GM19467 (cell line): ENCODE data around the gene DEDD2.

Experiments used
- ATAC-seq: cut with Tn5 transposase; IDR thresholded peaks from one replicate; pipeline ENCODE4 v1.9.1; 2021; ENCODE audit warnings: mild to moderate bottlenecking, moderate library complexity; ENCODE audit not compliant: unreplicated experiment

The DEDD2 gene

DNA sequence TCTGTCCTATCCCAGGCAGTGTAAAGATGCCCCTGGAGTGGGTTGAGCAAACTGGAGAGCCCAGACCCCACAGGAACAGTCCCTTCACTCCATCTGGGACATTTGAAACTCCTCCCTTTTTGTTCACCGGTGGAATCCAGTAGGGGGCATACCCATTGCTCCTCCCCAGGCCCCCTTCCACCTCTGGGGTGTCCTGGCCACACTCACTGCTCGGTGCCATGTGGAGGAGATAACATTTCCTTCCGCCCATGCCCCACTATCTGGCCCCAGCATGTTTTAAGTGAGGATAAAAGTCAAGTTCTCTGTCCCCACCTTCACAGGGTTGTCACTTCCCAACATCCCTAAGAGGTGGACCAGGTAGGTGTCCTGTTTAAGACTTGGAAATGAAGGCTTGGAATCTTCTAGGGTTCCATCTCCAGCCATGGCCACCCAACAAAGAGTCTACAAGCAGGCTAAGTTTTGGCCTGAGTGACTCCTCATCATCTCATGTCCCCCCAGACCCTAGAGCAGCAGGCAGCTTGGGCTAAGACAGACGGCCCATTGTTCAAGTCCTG is 11.9 kb upstream of the DEDD2 start:
- ATAC-seq: no peak

DNA sequence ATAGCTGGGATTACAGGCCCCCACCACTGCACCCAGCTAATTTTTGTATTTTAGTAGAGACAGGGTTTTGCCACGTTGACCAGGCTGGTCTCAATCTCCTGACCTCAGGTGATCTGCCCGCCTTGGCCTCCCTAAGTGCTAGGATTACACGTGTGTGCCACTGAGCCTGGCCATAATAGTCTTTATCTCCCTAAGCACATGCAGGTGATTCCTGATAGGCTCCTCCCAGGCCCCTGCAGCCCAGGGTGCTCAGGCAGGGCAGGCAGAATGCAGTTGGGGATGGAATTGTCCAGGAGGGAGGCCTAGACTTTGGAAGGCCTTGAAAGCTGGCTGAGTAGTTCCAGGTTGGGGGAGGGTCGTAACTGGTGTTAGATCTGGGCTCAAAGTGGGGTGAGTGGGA is 11.2 kb upstream of the DEDD2 start:
- ATAC-seq: no peak

DNA sequence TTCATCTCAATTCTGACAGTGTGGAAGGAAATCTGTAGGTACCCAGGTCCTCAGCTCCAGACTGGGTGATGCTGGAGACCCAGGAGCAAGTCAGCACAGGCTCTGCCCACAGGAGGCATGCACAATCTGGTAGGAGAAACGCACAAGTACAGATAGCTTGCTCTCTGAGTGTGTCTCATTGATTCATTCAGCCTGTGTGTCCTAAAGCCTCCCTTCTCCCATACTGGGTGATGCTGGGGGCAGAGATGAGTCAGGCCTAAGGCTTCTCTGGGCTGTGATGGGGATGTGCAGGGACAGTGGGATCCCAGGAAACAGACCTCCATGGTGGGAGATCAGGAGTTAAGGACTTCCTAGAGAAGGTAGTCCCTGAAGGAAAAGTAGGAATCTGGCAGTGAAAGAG is 9.4 kb upstream of the DEDD2 start:
- ATAC-seq: no peak

DNA sequence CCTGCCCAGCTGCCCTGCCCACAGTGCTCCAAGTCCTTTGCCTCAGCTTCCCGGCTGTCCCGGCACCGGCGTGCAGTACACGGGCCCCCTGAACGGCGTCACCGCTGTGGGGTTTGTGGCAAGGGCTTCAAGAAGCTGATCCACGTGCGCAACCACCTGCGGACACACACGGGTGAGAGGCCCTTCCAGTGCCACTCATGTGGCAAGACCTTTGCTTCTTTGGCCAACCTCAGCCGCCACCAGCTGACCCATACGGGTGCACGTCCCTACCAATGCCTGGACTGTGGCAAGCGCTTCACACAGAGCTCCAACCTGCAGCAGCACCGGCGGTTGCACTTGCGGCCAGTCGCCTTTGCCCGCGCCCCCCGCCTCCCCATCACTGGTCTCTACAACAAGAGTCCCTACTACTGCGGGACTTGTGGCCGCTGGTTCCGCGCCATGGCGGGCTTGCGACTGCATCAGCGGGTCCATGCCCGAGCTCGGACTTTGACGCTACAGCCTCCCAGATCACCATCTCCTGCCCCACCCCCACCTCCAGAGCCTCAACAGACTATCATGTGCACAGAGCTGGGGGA is 8.3 kb upstream of the DEDD2 start:
- no peak for ATAC-seq

DNA sequence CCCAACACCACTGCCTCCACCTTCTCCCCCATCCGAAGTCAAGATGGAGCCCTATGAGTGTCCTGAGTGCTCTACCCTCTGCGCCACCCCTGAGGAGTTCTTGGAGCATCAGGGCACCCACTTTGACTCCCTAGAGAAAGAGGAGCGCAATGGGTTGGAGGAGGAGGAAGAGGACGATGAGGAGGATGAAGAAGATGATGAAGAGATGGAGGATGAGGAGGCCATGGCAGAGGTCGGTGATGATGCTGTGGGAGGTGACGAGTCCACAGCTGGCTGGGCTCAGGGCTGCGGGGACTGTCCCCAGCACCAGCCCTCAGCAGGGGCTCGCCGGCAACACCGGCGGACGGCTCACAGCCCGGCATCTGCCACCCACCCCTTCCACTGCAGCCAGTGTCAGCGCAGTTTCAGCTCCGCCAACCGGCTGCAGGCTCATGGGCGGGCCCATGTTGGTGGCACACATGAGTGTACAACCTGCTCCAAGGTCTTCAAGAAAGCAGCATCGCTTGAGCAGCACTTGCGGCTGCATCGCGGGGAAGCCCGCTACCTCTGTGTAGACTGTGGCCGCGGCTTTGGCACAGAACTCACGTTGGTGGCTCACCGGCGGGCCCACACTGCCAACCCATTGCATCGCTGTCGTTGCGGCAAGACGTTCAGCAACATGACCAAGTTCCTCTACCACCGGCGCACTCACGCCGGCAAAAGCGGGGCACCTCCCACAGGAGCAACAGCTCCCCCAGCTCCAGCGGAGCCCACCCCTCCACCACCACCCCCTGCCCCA is 7.7 kb upstream of the DEDD2 start:
- no peak for ATAC-seq

DNA sequence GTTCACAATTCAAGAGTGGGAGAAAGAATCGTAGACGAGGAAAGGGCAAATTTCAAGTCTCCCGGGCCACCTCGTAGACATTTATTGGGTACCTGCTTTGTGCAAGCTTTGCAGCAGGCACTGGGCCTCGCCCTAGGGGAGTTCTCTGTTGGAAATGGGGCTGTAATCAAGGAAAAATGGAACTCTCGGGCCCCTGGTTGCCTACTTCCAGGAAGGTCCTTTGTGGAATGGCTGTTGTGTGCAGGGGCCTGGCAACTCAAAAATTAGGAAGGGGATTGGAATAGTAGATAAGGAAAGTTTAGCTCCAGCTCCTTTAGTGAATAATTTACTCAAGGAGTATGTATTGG is 3.2 kb upstream of the DEDD2 start:
- ATAC-seq: no peak

DNA sequence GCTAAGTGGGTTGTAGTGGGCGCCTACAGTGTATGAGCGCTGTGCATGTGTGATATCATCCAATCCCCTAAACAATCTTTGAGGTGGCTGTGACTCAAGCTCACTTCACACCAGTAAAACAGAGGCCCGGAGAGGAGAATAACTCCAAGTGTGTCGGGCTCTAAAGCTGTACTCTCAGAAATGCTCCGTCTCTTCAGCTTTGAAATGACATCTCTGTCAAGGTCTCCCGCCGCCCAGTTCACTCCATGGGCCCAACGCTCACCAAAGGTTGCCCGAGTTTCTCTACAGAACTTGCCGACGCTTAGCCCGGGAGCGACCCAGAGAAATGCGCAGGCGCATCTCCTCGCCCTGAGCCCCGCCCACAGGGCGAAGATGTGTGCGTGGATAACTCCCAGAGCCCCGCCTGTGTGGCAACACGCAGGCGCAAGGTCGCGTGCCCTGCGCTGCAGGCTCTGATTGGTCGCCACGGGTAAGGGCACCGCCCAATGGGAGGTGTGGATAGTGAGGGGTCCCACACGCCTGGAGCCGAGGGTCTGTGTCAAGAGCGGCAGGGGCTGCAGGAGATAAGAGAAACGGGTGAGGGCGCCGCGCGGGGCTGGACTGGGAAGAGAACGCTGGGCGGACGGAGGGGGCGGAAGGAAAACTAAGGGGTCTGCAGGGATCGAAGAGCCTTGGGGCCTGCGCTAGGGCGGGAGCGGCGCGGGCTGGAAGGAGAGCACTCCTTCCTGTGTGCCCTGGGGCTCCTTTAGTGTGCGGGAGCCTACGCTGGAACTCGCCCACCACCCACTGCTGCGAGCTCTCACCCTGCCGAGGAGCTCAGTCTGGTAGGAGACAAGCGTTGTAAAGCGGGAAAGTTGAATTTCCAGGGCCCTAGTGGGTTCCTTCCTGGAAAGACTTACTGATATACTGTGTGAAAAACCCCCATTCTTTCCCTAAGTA is 2.6 kb upstream of the DEDD2 start, which contains the start of gene ZNF526:
ZNF526 (plus strand) TSS at position 501 of the 939 bp plus-strand sequence. CDS start 4,092 bp downstream, outside the sequence.
- ATAC-seq: peak; percentile 75

DNA sequence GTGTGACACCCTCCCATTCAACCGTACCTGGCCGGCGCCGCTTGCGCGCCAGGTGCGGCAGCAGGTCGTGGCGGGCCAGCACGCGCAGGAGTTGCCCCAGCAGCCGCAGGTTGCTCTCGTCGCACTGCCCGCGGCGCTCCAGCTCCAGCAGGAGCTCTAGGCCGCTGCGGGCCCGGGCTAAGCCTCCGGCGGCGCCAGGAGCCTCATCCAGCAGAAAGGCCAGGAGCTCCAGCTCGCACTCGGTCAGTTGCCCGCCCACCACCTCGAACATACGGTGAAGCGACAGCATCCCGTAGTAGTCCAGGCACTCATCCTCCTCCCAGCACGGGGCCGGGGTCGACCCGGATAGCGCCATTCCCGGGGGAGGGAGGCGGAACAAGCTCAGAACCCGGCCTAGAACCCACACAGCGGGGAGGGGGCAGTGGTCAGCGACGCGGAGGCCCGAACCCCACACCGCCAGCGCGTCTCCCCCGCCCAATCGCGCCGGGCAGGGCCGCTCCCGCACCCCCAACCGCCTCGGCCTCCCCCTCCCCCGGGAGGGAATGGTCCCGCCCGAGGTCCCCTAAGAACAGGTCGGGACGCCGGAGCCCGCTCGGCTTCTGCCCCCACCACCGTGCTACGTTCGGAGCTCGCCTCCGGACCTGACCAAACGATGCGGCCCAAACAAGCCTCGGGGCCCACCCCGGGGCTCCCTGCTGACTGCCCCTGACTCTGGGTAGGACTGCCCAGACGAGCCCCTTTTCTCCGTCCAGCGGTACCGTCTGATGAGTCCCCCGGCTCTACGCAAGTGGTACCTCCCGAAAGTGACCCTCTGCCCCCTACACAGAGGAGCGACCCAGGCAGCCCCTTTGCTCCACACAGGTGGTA is 591 bp downstream of the DEDD2 start:
- ATAC-seq: peak; percentile 8

DNA sequence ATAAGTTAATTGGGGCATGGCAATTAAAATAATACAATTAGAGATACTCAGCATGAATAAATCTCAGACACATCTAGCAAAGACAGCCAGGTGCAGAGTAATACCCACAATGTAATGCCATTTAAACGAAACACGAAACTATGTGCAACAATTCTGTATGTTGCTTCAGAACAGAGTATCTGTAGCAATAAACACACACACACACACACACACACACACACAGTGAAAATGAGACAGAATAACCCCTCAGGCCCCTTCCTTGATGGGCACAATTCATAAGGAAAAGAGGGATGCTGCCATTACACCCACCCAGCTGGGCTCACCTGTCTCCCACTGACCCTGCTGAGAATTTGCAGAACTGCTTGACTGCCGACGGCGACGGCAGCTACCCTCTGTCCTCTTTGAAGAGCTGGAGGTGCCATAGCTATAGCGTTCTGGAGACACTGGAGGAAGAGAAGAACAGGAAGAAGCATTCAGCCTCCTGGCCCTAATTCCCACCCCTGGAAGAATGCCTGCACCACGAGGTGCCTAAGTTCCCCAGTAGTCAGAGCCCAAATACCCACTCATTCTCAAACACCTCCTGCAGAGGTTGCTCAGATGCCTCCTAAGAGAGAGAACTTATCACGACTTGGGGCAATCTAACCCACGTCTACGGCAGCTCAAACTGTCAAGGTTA is 2.5 kb downstream of the DEDD2 start:
- ATAC-seq: no peak

DNA sequence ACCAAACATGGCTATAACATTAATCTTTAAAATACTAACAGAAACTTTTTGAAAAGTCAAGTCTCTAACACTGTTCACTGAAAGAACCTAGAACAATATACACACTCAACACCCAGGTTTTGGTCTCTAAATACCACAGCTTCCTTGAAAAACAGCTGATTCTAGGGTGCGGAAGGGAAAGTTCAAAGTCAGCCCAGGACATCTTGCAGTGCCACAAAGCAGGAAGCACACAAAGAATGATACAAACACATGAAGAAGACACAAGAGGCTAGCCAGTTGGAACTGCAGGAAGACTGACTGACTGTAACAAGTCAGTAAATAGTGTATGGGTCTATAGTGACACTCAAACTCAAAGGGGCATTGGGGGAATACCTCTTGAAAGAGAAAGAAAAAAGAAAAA is 4.6 kb downstream of the DEDD2 start:
- ATAC-seq: no peak

DNA sequence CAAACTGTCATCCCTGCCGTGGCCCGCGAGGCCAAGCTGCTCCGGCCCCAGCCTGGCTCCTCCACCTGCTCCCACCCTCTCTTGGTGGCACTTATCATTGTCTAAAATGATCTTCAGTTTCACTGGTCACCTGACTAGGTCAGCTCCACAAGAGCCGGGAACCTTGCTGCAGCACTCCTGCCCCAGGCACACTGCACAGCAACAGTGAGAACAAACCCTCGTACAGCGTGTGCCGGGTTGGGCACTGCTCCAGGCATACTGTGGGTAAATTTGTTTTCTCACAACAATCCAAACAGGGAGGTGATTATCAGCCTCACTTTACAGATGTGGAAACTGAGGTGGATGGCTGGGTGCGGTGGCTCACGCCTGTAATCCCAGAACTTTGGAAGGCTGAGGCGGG is 8.9 kb downstream of the DEDD2 start:
- no peak for ATAC-seq

DNA sequence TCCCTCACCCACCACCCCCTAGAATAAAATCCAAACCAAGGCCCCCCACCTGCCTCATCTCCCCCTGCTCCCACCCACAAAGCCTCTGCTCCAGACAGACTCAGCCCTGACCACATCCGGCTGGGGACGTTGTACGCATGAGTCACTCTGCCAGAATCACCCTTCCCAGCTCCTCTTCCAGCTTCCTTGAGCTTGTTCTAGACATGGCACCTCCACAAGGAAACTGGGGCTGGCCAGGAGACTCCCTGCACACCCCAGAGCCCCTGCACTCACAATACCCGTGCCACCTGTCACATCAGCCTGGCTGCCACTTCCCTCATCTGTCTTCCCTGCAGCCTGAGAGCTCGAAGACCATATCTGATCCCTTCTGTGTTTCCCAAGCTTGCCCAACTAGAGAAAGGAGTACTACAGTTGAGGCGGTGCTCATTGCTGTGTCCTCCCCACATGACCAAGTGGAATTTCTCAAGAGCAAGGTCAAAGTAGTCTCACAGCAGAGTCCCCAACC is 9.7 kb downstream of the DEDD2 start:
- no peak for ATAC-seq

DNA sequence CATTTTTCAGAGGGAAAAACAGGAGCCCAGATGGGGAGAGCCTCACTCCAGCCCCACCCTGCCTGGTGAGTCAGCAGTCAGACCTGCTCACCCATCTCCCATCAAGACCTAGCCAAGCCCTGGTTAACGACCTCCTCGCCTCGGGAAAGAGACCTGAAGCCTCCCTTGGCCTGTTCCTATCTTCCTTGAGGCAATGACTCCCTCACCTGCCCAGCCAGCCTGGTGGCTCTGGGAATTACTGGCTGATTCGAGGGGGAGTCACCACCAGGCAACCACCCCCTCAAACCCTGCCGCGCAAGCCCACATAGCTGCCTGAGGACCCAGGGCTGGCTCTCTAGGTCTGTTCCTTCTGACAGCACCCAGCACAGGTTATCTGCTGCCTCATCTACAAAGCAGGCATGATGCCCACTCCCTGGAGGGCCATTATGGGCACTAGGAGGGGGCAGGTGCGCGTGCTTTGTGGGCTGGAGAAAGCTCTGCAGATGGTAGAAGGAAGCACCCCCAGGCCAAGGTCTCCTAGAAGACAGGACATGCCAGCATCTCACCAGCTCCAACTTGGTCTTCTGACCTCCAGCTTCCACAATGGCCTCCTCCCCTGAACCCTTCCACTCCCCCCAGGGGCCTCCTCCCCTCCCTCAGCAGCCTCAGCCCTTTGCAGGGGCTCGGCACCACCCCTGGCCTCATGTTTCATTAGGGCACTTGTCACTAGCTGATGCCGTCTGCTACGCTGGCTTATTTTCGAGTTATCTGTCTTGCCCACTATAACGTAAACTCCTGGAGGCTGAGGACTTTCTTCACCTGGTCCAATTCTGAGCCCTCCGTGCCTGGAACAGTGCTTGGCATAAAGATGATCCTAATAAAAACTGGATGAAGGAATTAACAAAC is 10.4 kb downstream of the DEDD2 start:
- no peak for ATAC-seq

DNA sequence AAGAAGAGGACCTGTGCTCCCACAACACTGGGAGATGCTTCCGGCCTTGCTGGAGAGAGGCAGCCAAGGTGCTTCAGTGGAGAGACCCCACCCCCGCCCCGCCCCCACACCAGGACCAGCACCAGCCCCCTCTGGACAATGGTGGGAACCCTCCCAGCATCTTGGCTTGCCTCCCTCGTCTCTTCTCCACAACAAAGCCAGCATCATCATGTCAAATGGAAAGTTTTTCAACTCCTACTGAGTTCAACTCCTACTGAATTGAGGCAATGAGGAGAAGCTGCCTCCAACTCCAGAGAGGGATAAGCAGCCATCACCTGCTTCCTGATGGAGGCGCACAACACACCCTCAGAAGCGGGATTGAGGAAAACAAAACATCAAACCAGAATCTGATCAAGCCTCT is 12.8 kb downstream of the DEDD2 start:
- ATAC-seq: no peak

DNA sequence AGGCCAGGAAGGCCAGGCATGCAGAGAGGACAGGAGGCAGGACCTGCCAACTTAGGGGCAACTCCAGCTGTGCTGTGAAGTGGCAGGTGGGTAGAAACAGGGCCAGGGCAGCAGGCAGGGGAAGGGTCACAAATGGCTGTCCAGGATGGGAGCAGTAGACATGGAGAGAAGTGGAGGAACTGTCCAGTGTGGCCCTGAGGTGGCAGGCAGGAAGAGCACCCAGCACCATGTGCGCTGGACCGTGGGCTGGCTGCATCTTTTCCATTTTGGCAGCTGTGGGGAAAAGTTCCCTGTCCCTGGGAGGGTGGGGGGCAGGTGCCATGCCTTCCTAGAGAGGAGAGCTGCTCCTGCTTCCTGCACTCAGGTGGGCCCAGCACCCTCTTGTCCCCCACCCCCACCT is 13.8 kb downstream of the DEDD2 start:
- no peak for ATAC-seq

DNA sequence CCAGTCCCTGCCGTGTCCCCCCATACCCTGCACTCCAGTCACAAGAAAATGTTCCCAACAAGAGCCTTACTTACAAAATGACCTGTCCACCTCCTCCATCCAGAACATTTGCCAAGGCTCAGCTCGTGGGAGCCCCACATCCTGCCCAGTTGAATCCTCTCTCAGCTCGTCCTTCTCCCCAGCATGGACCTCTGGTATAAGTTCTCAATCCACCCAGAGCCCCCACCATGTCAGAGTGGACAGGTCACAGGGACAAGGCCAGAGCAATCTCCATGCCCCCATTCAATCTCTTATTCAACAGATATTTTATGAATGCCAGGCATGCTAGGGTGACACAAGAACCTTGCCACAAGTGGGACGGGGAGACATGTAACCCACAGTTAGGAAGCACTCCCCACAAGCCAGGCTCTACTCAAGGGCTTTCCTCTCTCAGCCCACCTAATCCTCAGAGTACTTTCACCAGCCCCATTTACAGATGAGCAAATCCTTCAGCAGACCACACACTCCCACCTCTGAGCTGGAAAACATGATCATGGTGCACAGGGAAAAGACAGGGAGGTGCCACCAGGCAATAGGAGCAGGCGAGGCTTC is 15.1 kb downstream of the DEDD2 start:
- no peak for ATAC-seq

DNA sequence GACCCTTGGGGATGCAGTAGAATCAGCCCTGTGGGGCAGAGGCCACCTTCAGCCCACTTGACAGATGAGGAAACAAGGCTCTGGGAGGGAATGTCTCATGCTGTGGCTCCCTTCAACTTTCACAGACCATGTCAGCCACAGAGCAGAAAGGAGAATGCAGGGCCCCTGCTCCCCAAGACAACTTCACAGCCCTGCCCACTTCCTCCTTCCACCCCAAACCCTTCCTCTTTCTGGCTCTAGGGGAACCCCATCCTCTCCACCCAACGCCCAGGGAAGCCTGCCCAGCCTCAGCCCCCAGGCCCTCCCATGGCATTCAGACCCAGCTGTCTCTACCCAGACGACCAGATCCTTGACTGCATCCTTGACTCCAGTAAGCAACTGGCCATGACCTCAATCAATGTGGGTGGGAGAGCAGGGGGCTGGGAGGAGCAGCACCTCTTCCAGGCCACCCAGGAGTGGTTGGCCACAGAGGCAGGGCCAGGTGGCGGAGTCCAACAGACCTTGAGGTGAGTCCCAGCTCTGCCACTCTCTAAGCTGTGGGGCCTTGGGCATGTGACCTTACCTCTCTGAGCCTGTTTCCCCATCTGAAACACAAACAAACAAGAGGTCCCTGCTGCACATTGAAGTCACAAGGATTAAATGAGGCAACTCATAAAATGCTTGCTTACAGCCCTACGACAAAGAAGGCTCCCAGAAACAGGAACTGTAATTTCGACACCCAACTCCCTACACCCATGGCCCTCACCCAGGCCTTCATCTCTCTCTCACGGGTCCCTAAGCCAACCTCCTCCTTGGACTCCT is 15.8 kb downstream of the DEDD2 start:
- no peak for ATAC-seq
